ENCODE data around the gene KCP.
"Not testable (repeated sequence)": the region's sequence is repeated elsewhere in the genome, so short reads cannot be mapped to it uniquely, and the experiment has no call there.

The KCP gene

DNA sequence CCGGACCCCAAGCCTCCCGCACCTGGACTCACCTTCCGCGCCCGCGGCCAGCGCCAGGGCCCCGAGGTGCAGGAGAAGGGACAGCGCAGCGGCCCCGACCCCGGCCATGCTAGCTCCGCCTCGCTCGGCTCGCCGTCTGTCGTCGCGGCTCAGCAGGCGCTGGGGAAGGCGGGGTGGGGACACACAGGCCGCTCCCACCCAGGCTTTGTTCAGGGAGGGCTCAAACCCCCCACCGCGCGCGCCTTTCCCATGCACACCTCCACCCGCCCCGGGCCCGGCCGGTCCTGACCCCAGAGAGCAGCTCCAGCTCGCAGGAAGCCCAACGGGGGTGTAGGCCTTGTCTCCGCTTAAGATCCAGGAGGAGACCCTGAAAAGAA, at the start of gene KCP:
Gene KCP, minus strand, starts transcription at position 141 of the 377 bp plus-strand sequence. Its CDS starts 33 bp downstream, at position 108.
- DNase-seq = no peak

- DNase-seq = no peak
These were observed 48.8 kb upstream of the KCP start for GRCh38 chr7:128959296-128959695.

DNA sequence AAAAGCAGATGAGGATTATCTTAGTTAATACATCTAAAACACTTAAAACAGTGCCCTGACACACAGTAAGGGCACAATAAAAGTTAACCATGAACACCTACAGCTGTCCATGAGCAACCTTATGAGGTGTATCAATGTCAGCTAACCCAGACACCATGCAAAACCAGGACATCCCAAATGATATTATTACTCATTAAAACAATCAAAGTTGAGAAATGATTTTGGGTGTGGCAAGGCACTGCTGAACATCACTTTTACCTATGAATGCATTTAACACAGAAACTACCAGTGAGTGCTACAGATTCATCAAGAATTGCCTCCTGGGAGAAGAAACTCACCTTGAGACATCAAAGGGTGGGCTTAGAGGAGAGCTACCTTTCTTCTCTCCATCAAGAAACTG, 45.5 kb upstream of the KCP start:
- DNase-seq = no peak

DNA sequence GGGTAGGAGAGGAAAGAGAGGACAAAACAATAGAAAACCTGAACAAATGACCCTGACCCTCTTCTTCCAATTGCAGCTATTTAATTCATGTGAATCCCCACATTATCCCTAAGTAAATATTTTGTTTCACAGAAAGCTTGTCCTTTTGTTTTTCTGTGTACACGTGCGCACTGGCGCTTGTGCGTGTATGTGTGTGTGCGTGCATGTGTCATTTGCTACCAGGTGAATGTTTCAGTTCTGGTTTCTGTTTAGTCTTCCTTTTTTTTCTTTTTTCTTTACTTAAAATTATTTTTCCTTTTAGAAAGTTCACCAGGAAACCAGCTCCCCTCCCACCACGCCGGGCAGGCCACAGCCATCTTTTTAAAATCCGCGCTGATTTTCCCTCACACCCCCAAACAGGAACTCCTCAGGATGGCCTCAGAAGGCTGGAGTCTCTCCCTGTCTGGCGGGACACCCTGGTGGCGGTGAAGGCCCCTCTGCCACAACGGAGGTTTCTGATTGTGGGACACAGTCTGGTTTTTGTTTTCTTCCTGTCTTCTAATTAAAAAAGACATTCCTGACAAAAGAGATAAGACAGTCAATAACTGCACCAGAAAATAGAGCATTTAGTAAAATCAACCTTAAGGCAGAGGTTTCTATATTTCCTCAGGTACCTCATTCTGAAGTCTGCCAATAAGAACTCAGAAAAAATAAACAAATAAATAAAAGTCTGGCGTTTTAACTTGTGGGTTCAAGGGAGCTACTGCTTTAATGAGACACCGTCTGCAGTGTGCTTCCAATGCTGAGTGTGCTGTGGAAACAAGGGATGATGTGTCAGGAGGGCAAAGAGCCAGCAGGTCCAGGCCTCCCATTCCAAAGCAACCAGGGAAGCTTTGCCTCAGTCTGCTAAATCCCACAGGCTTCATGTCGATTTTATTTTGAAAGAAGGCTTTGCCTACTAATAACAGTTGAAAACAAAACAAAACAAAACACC, 44.6 kb upstream of the KCP start:
- DNase-seq = peak; percentile 23

- DNase-seq = no peak
These were observed 43.6 kb upstream of the KCP start for GRCh38 chr7:128954150-128954549.

DNA sequence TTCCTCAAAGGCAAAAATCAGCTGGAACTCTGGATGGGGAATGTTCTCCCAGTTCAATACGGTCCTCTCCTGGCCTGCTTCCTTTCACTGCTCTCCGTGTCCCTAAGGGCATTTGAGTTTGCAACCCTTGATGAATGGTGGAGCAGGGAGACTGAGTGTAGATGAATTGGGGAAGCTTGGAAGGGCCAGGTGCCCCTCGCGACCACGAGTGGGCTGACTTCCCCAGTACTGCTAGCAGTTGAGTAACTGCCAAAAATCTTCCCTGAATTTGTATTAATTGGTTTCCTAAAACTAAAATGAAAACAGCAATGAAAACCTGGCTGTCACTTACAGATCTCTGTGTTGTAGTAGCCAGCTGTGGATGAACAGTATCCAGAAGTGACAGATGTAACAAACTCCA, 40.8 kb upstream of the KCP start:
- DNase-seq = no peak

DNA sequence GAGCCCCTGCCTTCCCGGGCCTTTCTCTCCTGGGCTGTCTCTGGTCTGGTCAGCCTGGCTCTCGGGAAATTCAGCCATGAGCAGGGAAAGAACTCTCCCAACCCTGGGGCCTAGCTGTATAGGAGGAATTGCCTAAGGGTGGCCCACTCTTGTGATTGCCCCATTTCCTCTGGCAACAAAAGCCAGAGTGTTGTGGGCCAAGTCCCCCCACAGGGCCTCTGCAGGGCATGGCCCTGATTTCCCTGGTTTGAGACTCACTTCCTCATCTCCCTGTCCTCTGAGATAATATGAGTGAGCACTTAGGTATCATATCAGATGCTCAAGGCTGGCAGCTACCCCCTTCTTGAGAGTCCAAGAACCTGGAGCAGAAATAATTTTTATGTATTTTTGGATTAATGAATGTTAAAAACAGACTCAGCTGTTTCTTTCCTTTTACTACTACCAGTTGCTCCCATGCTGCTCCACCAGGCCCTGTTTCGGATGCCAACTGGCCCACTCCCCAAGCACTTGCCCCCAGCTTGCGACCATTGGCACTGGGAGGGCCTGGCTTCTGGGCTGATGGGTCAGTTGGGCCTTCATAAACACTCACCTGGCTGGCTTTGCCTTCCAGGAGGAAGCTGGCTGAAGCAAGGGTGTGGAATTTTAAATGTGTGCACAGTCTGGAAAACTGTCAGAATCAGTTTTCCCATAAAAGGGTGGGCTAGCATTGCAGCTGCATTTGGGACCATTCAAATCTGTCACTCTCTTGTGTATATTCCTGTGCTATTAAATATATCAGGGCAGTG, 38.7 kb upstream of the KCP start:
- DNase-seq = no peak

- no peak for DNase-seq
These were observed 37.9 kb upstream of the KCP start for GRCh38 chr7:128948312-128948973.

- DNase-seq = no peak
These were observed 37.3 kb upstream of the KCP start for GRCh38 chr7:128947854-128948253.

GRCh38 chr7:128946936-128947830, 36.7 kb upstream of the KCP start:
- no peak for DNase-seq

DNA sequence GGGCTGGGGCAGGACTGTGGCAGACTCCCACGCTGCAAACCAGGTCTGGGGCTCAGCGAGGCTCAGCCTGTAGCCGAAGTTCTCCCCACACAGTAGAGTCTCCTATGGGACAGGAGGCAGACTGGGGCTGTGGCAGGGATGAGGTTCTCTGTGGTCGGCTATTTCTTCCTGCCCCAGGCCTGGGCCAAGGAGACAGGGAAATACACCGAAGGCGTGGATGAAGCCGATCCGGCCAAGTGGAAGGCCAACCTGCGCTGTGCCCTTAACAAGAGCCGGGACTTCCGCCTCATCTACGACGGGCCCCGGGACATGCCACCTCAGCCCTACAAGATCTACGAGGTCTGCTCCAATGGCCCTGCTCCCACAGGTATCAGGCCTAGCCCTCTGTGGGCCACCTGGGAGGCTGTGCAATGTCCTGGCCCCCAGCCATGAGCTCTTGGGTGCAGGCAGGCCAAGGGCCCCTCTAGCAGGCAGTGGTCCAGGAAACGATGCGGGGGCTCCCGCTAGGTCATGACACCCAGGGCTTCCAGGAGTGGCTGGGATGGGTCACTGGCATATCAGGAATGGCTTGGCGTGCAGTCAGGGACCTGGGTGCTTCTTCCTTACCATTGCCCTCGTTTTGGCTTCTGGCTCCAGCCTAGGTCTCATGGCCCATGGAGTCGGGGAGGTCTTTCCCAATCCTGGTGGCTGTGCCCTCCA, 35.3 kb upstream of the KCP start:
- DNase-seq = no peak

- no peak for DNase-seq
These were observed 34.2 kb upstream of the KCP start for GRCh38 chr7:128944487-128945236.

DNA sequence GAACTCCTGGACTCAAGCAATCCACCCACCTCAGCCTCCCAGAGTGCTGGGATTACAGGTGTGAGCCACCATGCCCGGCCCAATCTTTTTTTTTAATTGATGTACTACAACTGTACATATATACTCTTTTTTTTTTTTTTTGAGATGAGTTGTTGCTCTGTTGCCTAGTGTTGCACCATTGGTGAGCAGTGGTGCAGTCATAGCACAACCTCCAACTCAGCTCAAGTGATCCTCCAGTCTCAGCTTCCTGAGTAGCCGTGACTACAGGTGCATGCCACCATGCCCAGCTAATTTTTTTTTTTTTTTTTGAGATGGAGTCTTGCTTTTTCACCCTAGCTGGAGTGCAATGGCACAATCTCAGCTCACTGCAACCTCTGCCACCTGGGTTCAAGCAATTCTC, 32.7 kb upstream of the KCP start:
- DNase-seq = not testable (repeated sequence)

DNA sequence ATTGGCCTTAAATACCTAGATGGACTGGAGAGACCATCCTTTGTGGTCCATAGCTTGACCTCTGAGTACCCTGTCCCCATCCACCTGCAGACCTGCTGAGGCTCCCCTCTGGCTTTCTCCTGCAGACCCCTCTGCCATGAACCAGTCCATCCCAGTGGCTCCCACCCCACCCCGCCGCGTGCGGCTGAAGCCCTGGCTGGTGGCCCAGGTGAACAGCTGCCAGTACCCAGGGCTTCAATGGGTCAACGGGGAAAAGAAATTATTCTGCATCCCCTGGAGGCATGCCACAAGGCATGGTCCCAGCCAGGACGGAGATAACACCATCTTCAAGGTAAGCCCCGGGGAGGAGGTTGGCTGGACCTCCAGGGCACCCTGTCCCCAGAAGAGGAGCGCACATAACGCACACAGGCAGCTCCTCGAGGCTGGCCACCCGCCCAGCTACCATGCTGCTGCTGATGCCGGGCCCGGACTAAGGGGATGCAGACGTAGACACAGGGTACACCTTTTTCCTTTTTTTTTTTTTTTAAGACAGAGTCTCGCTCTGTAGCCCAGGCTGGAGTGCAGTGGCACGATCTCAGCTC, 31.5 kb upstream of the KCP start:
- no peak for DNase-seq

DNA sequence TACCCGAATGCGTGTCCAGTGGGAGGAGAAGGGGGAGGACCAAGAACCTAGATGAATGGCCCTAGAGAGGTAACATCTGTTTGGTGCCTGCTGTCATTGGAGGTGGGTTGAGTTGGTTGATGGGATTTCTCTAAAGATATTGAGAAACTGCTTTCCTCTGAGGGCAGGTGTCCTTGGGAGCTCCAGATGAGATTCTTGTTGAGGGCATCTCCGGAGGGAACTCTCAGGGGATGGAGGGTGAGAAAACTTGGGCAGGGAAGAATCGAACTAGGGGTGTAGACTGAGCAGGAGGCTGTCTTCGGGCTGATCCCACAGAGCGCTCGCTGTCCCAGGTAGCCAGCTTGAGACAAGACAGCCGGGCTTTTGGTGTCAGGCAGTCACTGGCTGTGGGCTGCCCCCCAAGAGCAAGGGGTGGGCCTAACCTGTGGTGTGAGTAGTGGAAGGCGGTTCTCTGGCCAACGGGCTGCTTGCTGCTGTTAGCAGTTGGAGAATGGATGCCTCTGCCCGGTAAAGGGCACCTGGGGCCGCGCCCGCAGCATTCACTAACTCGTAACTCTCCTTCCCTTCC, 30.9 kb upstream of the KCP start:
- DNase-seq = no peak

DNA sequence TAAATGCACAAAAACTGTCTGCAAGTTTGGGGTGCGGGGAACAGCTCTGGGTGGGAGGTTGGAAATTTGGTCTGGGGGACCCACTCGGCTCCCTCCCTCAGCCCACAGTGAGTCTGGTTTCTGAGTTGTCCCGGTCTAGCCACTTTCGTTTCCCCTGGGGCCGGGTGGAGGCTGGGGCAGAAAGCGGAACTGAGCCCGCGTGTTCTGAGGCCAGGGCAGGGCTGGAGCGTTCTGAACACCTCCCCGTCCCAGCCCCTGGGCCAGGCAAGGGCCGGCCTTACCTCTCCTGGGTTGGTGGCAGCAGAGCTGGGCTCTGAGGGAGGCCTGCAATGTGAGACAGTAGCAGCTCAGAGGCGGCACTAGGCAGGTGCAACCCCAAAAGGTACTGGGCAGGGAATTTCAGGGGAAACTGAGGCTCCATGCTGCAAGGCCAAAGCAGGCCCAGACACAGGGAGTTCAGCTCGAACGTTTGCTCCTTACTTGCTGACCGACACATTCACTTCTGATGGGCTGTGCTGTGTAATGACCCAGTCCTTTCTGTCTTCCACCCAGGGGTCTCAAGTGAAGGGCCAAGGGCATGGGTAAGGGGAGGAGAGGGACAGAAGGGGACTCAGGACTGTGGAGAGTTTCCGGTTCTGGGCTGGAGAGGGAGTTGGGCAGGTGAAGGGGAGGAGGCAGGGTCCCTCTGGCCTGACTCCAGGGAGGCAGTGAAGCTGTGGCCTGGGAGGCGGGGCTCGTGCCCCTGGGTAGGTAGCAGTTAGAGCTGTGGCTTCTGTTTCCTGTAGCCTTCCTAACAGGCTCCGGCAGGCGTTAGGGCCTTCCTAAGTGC, 30.2 kb upstream of the KCP start:
- no peak for DNase-seq

DNA sequence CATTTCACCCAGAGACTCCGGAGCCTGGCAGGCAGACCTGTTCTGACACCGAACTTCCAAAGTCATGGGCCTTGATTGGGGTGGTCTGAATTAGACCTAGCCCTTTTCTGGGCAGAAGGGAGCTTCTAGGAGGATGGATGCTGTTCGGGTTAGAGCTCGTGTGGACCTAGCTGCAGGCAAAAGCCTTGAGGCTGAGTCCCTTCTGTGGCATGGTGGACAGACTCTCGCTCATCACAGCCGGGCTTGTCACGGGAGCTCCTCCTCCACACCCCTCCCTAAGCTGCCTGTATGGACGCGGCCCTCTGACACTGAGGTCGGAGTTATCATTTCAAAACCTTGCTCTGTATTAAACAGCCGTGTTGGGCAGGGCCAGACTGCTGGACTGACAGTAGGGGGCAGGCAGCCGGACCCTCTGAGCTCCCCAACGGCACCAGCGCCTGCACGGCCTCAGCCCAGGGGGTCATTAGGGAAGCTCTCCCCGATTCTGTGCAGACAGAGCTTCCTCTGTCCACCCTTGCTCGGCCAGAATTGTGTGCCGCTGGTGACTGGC, 29.4 kb upstream of the KCP start:
- no peak for DNase-seq

- no peak for DNase-seq
These were observed 28.8 kb upstream of the KCP start for GRCh38 chr7:128939075-128939860.
